ENCODE data around the gene FANCM. TPM values are rescaled to one million over a fixed set of nuclear protein-coding genes. Genes with fewer than 3 reads are reported as not detected.
A peak's percentile ranks its signal among the peaks of the same experiment; 100 is the strongest.

Gene FANCM
- polyA plus RNA-seq, 1 donor (not counting 4 experiments of a cell fraction or from before 2014, with no cell fraction given): 6.0 TPM

- Histone ChIP-seq H3K27me3 (ENCODE audit: control insufficient read depth, extremely low read depth, insufficient read depth, low read length) (no peaks in the 10 kb centered on the region), H4K20me1 (ENCODE audit: control insufficient read depth, extremely low read depth, insufficient read depth, low read length) (no peaks in the 10 kb centered on the region), H3K4me2 (ENCODE audit: control insufficient read depth, extremely low read depth, insufficient read depth, low read depth, low read length) (no peak overlapping the region), H3K9me3 (ENCODE audit: control insufficient read depth, low read depth, low read length) (no peaks in the 10 kb centered on the region), H3K4me3 (ENCODE audit: control insufficient read depth in 2 of 3, extremely low read depth in 1 of 3, insufficient read depth in 2 of 3, low read depth in 1 of 3, low read length in 3 of 3) (no peak overlapping the region), H3K36me3 (ENCODE audit: control insufficient read depth in 2 of 2, extremely low read depth in 1 of 2, insufficient read depth in 2 of 2, low read length in 2 of 2) (no peaks in the 10 kb centered on the region), H3K27ac (ENCODE audit: control insufficient read depth, insufficient read depth, low read length) (peak overlapping the region; percentile 40), H2AFZ (ENCODE audit: control insufficient read depth, low read length) (no peak overlapping the region), H3K79me2 (ENCODE audit: control insufficient read depth, insufficient read depth, low read length) (no peaks in the 10 kb centered on the region), H3K4me1 (ENCODE audit: control insufficient read depth, extremely low read depth, insufficient read depth, low read length) (peaks cover 15% of the 10 kb centered on the region), H3K9ac (ENCODE audit: control insufficient read depth, extremely low read depth, insufficient read depth, low read length) (no peak overlapping the region), H3K9me1 (ENCODE audit: control insufficient read depth, extremely low read depth, insufficient read depth, low read length) (no peaks in the 10 kb centered on the region)
- TF ChIP-seq EZH2 (IDR thresholded peaks at IDR 0.05; ENCODE audit: low read length): no peak
- TF ChIP-seq CTCF (optimal IDR thresholded peaks at IDR 0.05 in 1 of 3, IDR thresholded peaks at IDR 0.05 in 1 of 3, conservative IDR thresholded peaks at IDR 0.05 in 1 of 3; ENCODE audit: extremely low read depth in 1 of 3, insufficient read depth in 2 of 3, low read length in 3 of 3): no peak
- dilution Hi-C loops (cut with MboI; ENCODE audit: extremely low pct_ligation_motif_present, low sequenced_read_pairs): no loop called here
- DNase-seq (ENCODE audit: low read depth, low spot score): peak; percentile 49
- FAIRE-seq: no peak
Observed at GRCh38 chr14:45177076-45177475, 41.3 kb downstream of the FANCM start.

- Histone ChIP-seq H3K9me1 (ENCODE audit: control insufficient read depth, extremely low read depth, insufficient read depth, low read length) (no peaks in the 10 kb centered on the region), H3K27me3 (ENCODE audit: control insufficient read depth, extremely low read depth, insufficient read depth, low read length) (no peaks in the 10 kb centered on the region), H3K4me2 (ENCODE audit: control insufficient read depth, extremely low read depth, insufficient read depth, low read depth, low read length) (no peak overlapping the region), H3K79me2 (ENCODE audit: control insufficient read depth, insufficient read depth, low read length) (no peaks in the 10 kb centered on the region), H3K4me1 (ENCODE audit: control insufficient read depth, extremely low read depth, insufficient read depth, low read length) (peaks cover 15% of the 10 kb centered on the region), H3K4me3 (ENCODE audit: control insufficient read depth in 2 of 3, extremely low read depth in 1 of 3, insufficient read depth in 2 of 3, low read depth in 1 of 3, low read length in 3 of 3) (no peak overlapping the region), H3K36me3 (ENCODE audit: control insufficient read depth in 2 of 2, extremely low read depth in 1 of 2, insufficient read depth in 2 of 2, low read length in 2 of 2) (no peaks in the 10 kb centered on the region), H4K20me1 (ENCODE audit: control insufficient read depth, extremely low read depth, insufficient read depth, low read length) (no peaks in the 10 kb centered on the region), H3K9ac (ENCODE audit: control insufficient read depth, extremely low read depth, insufficient read depth, low read length) (no peak overlapping the region), H2AFZ (ENCODE audit: control insufficient read depth, low read length) (no peak overlapping the region), H3K27ac (ENCODE audit: control insufficient read depth, insufficient read depth, low read length) (no peak overlapping the region), H3K9me3 (ENCODE audit: control insufficient read depth, low read depth, low read length) (no peaks in the 10 kb centered on the region)
- DNase-seq (ENCODE audit: low read depth, low spot score): no peak
- TF ChIP-seq CTCF (optimal IDR thresholded peaks at IDR 0.05 in 1 of 3, IDR thresholded peaks at IDR 0.05 in 1 of 3, conservative IDR thresholded peaks at IDR 0.05 in 1 of 3; ENCODE audit: extremely low read depth in 1 of 3, insufficient read depth in 2 of 3, low read length in 3 of 3) (no peak), EZH2 (IDR thresholded peaks at IDR 0.05; ENCODE audit: low read length) (no peak)
- dilution Hi-C loops (cut with MboI; ENCODE audit: extremely low pct_ligation_motif_present, low sequenced_read_pairs): no loop called here
- no peak for FAIRE-seq
Observed at GRCh38 chr14:45181329-45181728, 45.6 kb downstream of the FANCM start.

All from keratinocyte (primary cell).